ENCODE measurements around the gene HOXC6.

The HOXC6 gene

DNA sequence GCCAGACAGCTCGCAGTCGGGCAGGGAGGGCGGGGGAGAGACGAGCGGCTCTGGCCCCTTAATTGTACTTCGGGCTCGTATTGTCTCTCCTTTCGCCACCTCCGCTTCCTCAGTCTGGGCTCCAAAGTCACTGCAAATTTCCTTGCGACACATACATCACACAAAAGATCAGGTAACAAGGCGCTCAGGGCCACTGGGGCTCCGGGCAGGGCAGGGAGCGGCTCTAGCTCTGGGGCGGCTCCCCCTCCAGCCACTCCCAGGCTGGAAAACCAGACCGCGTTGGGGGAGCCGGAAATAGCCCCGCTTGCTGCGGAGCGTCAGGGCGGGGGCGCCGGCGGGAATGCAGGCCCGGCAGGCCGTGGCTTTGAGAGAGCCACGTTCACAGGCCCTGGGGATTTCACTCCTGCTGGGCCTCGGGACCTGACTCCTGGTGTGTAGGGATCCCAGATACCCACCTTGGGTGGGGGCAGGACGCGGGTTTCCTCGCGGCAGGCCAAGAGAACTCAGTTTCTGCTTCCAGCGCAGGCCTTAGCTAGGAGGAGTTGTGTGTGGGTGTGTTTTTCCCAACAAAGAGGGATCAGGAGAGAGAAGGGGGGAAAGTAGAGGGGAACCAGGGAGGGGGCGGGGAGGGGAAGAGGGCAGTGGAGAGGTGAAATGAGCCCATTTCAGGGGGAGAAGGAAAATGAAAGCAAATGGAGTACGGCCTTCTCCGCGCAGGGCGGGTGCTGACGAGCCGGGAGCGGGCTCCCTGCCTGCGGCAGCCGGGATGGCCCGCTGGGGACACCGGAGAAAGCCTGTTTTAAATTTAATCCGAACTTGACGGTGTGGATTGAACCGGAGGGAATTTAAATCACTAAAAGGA lies 32.6 kb upstream of the HOXC6 start:
- TF ChIP-seq GATA2 (IDR thresholded peaks at IDR 0.05; ENCODE audit: low read depth, low read length) (no peak), GATA3 (IDR thresholded peaks at IDR 0.05; ENCODE audit: low read depth, low read length) (no peak)

DNA sequence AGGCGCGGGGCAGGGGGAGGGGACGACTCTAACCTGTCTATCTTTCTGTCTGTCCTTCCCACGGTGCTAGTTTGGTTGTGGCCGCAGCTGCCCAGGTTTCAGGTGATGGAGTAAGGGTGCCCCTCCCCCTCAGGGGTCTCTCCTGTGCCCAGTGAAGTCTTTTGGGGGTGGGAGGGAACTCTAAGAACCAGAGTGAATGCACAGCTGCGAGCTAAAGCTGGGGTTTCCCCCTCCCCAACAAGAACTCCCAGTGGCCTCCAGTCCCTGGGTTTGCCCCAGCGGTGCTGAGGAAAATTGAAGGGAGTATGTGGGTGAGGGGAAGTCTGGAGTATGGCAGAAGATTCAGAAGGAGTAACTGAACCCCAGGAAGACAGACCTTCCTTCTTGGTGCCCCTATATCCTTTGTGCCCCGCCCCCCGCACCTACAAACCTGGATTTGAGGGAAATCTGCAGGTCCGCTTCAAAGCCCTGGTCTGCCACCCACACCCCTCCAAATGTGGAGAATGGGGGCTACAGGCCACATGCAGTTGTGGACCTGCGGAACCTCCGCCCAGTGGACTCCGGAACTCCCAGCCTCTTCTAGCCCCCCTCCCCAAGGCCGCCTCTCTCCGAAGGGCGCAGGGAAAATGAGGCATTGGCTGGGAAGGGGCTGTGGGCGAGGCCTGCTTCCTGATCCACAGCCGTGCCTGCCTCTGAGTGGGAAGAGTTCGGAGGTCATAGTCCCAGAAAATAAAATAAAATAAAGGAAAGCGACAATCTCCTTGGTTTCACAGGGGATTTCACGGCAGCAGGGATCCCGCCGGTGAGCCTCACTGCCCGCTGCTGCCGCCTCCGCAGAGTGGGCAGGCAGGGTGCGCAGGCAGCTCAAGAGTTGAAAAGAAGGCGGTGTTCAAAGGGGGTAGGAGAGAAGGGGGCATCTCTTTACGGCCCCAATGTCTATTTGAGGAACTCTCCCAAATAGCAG lies 31.7 kb upstream of the HOXC6 start:
- TF ChIP-seq GATA3 (IDR thresholded peaks at IDR 0.05; ENCODE audit: low read depth, low read length) = no peak
- TF ChIP-seq GATA2 (IDR thresholded peaks at IDR 0.05; ENCODE audit: low read depth, low read length) = no peak

DNA sequence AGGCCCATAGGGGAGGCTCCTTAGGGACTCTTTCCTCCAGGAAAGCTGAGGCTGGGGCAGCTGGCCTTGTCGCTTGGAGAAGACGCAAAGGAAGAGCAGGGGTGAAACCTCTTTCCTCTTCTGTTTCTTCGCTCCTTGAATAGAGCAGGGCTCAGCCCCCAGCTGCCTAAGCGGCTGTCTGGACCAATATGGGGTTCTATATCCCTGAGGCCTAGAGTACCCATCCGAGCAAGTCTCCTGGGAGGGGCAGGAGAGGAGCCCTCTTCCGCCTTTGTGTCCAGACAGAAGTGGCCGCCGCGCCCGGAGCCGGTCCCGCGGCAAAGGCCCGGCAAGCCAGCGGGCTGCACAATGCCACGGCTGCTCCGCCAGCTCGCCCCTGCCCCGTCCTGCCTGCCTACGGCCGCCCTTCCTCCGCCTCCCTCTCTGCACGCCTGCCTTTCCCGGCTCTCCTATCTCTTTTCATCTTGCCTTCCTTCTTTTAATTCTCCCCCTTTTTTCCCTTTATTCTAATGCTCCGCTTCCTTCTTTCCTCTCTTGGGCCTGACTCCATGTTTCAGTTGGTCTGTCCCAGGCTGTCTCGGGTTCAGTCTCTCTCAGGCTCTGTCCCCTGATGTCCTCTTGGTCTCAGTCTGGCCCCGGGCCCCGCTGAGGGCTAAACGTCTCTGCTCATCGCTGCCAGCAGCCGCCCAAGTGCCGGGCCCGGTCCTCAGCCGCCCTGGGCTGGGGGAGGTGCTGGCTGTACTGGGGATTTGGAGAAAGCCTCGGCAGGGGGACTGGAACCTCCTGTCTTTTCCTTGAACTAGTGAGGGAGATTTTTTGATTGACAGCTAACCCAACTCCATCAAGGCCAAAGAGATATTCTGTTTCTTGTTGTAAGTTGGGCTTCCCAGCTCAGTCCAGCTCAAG lies 30.8 kb upstream of the HOXC6 start:
- TF ChIP-seq GATA2 (IDR thresholded peaks at IDR 0.05; ENCODE audit: low read depth, low read length) (no peak), GATA3 (IDR thresholded peaks at IDR 0.05; ENCODE audit: low read depth, low read length) (no peak)

DNA sequence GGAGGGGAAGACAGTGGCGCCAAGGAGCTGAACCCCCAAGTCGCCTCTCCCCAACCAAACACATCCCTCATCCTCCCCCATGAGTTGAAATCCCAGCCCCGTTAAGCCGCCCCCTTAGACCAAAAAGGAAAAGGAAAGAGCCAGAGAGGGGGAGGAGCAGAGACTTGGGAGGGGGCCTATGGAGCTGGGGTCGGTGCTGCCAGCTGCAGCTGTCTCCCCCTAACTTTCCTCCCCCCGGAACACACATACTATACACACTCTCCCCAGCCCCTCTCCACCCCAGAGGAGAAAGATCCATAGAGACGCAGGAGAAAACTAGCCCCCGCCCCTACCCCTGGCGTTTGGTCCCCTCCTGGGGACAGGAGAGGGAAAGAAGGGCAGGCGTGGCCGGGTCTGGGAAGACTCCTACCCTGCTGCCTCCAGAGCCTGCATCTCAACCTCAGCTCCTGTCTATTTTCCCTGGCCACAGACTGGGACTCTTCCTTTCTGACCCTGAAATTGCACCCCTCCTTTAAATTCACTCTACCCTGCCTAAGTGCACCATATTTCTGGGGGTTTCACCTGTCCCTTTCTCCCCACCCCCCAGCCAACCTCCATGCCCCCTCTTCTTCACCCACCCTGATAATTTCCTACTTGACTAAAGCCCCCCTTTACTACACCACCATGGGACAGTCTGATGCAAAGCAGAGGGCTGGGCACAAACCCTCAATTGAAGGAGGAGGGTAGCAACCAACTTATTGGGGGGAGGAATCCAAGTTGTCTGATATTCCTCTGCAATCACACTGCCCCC lies 29.9 kb upstream of the HOXC6 start:
- TF ChIP-seq GATA3 (IDR thresholded peaks at IDR 0.05; ENCODE audit: low read depth, low read length) (no peak), GATA2 (IDR thresholded peaks at IDR 0.05; ENCODE audit: low read depth, low read length) (no peak)

DNA sequence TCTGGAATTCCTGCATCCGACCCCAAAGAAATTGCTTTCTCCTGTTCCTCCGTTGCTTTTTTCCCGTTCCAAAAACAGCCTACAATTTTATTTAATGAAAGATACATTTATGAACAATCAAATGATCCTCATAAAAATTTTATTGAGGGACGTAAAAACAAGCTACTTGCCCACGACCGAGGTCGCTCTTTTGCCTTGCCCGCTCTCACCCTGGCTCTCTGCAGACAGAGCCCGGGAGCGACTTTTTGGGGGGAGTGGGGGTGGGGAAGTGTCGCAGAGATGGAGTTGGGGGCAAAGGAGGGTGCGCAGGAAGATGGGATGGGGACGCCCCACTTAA lies 29.4 kb upstream of the HOXC6 start:
- TF ChIP-seq GATA3 (IDR thresholded peaks at IDR 0.05; ENCODE audit: low read depth, low read length) (no peak), GATA2 (IDR thresholded peaks at IDR 0.05; ENCODE audit: low read depth, low read length) (no peak)

DNA sequence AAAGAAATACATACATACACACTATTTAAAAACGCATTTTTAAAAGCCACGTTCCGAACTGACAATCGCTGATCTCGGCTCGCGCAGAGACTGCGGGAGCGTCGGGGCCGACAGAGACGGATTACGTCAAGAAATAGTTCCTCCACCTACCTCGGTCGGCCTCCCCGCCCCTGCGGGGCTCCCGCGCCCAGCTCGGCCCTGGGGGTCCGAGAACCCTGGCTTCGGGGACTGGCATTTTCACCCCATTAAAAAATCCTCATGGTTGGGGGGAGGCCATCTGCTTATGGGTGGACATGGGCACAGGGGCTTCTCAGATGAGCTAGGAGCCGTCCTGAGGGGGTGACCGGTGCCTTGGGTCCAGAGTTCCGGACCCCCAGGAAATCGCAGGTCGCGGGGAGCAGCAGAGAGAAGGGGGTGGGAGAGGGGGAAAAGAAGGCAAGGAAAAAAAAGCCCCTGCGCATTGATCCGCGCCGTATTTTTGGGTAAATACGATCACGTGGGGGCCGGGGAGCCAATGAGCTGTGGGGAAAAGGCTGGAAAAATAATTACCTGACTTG lies 28.6 kb upstream of the HOXC6 start:
- TF ChIP-seq GATA2 (IDR thresholded peaks at IDR 0.05; ENCODE audit: low read depth, low read length) = no peak
- TF ChIP-seq GATA3 (IDR thresholded peaks at IDR 0.05; ENCODE audit: low read depth, low read length) = no peak

DNA sequence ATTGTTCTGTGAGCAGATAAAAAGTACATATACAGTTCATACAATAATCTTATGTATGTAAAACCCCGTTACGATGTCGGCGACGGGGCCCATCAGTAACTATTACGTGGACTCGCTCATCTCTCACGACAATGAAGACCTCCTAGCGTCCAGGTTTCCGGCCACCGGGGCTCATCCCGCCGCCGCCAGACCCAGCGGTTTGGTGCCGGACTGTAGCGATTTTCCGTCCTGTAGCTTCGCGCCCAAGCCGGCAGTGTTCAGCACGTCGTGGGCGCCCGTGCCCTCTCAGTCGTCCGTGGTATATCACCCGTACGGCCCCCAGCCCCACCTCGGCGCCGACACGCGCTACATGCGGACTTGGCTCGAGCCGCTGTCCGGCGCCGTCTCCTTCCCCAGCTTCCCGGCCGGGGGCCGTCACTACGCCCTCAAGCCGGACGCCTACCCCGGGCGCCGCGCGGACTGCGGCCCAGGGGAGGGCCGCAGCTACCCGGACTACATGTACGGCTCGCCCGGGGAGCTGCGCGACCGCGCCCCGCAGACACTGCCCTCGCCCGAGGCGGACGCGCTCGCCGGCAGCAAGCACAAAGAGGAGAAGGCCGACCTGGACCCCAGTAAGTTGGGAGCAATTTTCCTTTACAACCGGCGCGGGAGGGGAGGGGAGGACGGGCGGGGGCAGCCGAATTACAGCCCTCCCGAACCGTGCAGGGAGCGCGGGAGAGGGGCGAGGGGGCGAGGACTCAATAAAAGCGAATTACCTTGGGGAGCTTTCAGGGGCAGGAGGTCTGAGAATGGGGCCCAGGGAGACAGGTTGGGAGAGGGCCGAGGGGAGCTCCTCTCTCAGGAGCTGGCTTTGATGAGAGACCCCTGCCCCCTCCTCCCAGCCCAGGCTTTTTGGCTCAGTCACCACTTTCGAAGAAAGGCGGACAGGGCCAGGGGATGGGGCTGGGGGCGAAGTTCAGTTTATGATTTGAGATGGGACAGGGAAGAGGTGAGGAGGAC lies 27.8 kb upstream of the HOXC6 start, which contains the start of gene HOXC9:
Gene HOXC9, plus strand, starts transcription at position 46 of the 999 bp plus-strand sequence. Its CDS starts 28 bp downstream, at position 74.
- TF ChIP-seq GATA2 (IDR thresholded peaks at IDR 0.05; ENCODE audit: low read depth, low read length) (no peak), GATA3 (IDR thresholded peaks at IDR 0.05; ENCODE audit: low read depth, low read length) (no peak)

DNA sequence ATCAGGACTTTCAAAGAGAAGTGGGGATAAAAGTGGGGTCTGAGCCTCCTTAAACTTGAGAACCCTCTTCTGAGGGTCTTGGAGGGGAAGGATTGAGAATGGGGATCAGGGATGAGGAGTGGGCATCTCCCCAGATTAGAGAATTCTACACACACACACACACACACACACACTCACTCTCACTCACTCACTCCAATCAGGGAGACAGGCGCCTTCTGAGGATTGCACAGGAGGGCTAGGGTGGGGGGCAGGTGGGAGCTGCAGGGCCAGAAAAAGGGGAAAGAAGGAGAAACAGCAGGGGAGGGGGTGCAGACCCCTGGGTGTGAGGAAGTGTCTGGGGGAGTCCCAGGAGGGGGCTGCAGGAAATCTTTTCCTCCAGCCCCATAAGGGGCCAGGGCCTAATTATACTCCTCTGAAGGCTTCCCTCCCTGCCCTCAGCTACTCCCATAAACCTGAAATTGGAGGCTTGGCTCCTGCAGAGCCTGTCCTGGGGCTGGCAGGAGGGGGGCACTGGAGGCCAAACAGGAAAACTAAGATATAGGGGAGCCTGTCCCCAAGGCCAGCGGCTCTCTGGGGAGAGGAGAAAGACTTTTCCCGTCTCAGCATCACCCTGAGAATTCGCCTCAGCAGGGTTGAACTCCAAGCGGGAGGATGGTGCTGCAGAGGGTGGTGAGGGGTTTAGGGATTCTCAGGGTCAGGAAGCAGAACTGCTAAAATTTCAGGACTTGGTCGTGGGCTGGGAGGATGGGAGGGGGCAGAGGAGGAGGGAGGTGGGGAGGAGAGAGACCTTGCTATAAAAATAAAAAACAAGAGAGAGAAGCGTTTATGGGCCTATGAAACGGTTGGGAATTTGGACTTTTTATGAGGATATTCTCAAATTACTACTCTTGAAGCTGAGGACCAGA lies 26.7 kb upstream of the HOXC6 start:
- TF ChIP-seq GATA3 (IDR thresholded peaks at IDR 0.05; ENCODE audit: low read depth, low read length) (no peak), GATA2 (IDR thresholded peaks at IDR 0.05; ENCODE audit: low read depth, low read length) (no peak)

DNA sequence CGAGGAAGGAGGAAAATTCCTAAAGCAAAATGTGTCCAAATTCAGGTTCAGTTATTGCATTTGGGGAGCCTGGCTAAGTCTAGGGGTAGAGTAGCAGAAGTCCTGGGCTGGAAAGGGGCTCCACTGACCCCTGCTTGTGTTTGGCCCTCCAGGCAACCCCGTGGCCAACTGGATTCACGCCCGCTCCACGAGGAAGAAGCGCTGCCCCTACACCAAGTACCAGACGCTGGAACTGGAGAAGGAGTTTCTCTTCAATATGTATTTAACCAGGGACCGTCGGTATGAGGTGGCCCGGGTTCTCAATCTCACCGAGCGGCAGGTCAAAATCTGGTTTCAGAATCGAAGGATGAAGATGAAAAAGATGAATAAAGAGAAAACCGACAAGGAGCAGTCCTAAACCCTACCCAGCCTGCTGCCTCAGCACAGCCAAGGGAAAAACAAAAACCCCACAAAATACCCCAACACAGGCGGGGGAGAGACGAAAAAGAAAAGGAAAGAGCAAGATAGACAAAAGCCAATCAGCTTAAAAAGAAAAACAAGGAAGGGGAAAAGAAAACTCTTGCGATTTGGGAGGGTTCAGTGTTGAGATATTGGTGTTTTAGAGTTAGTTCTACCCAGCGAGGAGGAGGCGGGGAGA lies 25.8 kb upstream of the HOXC6 start:
- TF ChIP-seq GATA2 (IDR thresholded peaks at IDR 0.05; ENCODE audit: low read depth, low read length) (no peak), GATA3 (IDR thresholded peaks at IDR 0.05; ENCODE audit: low read depth, low read length) (no peak)

DNA sequence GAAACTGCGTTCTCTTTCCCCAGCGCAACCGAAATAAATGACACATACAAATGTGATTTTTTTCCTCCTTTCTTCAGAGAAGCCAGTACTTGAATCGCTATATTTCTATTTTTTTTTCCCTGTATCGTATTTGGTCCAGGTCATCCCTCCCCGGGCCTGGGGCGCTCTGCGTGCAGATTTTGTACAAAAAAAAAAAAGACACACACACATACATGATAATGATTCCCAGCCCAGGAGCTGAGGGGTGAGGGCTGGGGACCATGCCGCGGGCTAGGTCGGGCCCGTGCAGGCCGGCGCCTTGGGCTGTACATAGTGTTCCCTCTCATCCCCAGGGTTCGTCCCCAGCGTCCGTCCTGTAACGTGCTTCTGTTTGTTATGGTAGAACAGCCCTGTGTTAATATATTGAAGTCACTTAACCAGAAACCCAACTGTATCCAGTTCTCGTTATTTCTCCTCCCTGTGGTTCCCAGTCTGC lies 25.3 kb upstream of the HOXC6 start:
- TF ChIP-seq GATA2 (IDR thresholded peaks at IDR 0.05; ENCODE audit: low read depth, low read length) = no peak
- TF ChIP-seq GATA3 (IDR thresholded peaks at IDR 0.05; ENCODE audit: low read depth, low read length) = no peak
